ENCODE measurements around the gene ITPKC.
A peak's percentile ranks its signal among the peaks of the same experiment; 100 is the strongest.

The ITPKC gene

GRCh38 chr19:40716482-40717324, at the start of gene ITPKC, which contains the start of gene COQ8B:
Gene ITPKC (plus strand): TSS chr19:40717112. CDS start chr19:40717136, 24 bp downstream.
Gene COQ8B (minus strand): TSS chr19:40716886. CDS start chr19:40714632, 2,254 bp downstream.
- Mint-ChIP-seq H3K27ac (peak within 1 kb of the TSS; percentile 97), H3K4me1 (ENCODE audit: low read depth) (peaks cover 46% of the 10 kb centered on the region), H3K36me3 (ENCODE audit: low read depth) (peaks cover 9% of the 10 kb centered on the region), H3K9me3 (no peaks in the 10 kb centered on the region), H3K4me3 (peak within 1 kb of the TSS; percentile 85), H3K27me3 (ENCODE audit: low read depth) (no peaks in the 10 kb centered on the region)
- DNase-seq (ENCODE audit: low spot score): peak; percentile 99

GRCh38 chr19:40667602-40668001, 49.3 kb upstream of the ITPKC start:
- H3K4me3 Mint-ChIP-seq: no peak overlapping the region
- H3K36me3 Mint-ChIP-seq (ENCODE audit: low read depth): peaks cover 19% of the 10 kb centered on the region
- H3K4me1 Mint-ChIP-seq (ENCODE audit: low read depth): peaks cover 6% of the 10 kb centered on the region
- no peaks in the 10 kb centered on the region for H3K27me3 Mint-ChIP-seq (ENCODE audit: low read depth)
- H3K27ac Mint-ChIP-seq: no peak overlapping the region
- H3K9me3 Mint-ChIP-seq: no peaks in the 10 kb centered on the region
- no peak for DNase-seq (ENCODE audit: low spot score)

GRCh38 chr19:40668991-40669614, 47.8 kb upstream of the ITPKC start:
- Mint-ChIP-seq H3K4me3 (no peak overlapping the region), H3K27ac (no peak overlapping the region), H3K36me3 (ENCODE audit: low read depth) (peaks cover 19% of the 10 kb centered on the region), H3K27me3 (ENCODE audit: low read depth) (no peaks in the 10 kb centered on the region), H3K9me3 (no peaks in the 10 kb centered on the region), H3K4me1 (ENCODE audit: low read depth) (peaks cover 2% of the 10 kb centered on the region)
- no peak for DNase-seq (ENCODE audit: low spot score)

DNA sequence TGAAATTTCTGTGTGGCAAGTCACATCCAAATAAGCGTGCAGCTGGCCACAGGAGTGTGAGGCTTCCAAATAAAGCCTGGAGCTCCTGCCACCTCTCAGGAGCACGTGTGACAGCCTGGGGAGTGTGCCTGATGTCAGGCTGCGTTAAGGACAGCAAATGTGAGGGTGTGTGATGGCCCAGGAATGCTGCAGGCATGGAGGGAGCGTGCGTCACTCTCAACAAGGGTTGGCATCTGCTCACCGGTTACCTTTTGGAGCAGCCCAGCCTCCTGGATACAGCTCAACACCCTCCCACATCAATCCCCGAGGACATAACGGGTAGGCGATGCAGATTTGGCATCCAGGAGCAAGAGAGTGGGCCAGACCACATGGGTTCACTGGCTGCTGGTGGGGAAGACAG, 45.5 kb upstream of the ITPKC start:
- DNase-seq (ENCODE audit: low spot score): no peak
- H3K36me3 Mint-ChIP-seq (ENCODE audit: low read depth): peaks cover 19% of the 10 kb centered on the region
- H3K27ac Mint-ChIP-seq: no peak overlapping the region
- no peaks in the 10 kb centered on the region for H3K9me3 Mint-ChIP-seq
- H3K27me3 Mint-ChIP-seq (ENCODE audit: low read depth): no peaks in the 10 kb centered on the region
- H3K4me1 Mint-ChIP-seq (ENCODE audit: low read depth): peaks cover 2% of the 10 kb centered on the region
- H3K4me3 Mint-ChIP-seq: no peak overlapping the region

GRCh38 chr19:40672038-40672437, 44.9 kb upstream of the ITPKC start:
- H3K27me3 Mint-ChIP-seq (ENCODE audit: low read depth): no peaks in the 10 kb centered on the region
- DNase-seq (ENCODE audit: low spot score): no peak
- no peak overlapping the region for H3K4me3 Mint-ChIP-seq
- no peak overlapping the region for H3K27ac Mint-ChIP-seq
- no peaks in the 10 kb centered on the region for H3K9me3 Mint-ChIP-seq
- H3K4me1 Mint-ChIP-seq (ENCODE audit: low read depth): no peaks in the 10 kb centered on the region
- H3K36me3 Mint-ChIP-seq (ENCODE audit: low read depth): peaks cover 18% of the 10 kb centered on the region

- peaks cover 18% of the 10 kb centered on the region for H3K36me3 Mint-ChIP-seq (ENCODE audit: low read depth)
- no peaks in the 10 kb centered on the region for H3K4me1 Mint-ChIP-seq (ENCODE audit: low read depth)
- H3K4me3 Mint-ChIP-seq: no peak overlapping the region
These were observed 44.2 kb upstream of the ITPKC start for GRCh38 chr19:40672573-40673299.

DNA sequence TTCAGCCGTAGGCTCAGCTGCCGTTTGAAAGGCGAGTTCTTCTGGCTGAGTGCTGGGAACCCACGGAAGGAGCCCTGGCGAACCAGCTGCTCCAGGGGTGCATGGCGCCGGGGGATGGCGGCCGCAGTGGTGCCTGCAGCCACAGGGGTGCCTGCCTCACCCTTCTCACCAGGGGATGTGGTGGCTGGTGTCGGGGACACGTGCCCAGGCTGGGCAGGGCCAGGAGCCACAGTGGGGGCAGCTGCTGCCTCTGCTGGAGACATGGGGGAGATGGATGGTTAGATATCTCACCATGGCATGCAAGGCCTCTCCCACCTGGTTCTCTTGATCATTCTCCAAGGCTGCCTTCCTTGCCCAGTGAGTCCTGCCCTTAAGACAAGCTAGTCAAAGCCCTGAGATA, 43.5 kb upstream of the ITPKC start:
- Mint-ChIP-seq H3K4me3 (no peak overlapping the region), H3K4me1 (ENCODE audit: low read depth) (no peaks in the 10 kb centered on the region)

More at GRCh38 chr19:40672573-40673299, 44.2 kb upstream of the ITPKC start:
- no peak for DNase-seq (ENCODE audit: low spot score)
- no peaks in the 10 kb centered on the region for H3K27me3 Mint-ChIP-seq (ENCODE audit: low read depth)
- H3K9me3 Mint-ChIP-seq: no peaks in the 10 kb centered on the region
- no peak overlapping the region for H3K27ac Mint-ChIP-seq

GRCh38 chr19:40674291-40674690, 42.6 kb upstream of the ITPKC start:
- no peaks in the 10 kb centered on the region for H3K27me3 Mint-ChIP-seq (ENCODE audit: low read depth)
- DNase-seq (ENCODE audit: low spot score): no peak

More for the DNA sequence above, 43.5 kb upstream of the ITPKC start:
- Mint-ChIP-seq H3K27me3 (ENCODE audit: low read depth) (no peaks in the 10 kb centered on the region), H3K27ac (no peak overlapping the region), H3K36me3 (ENCODE audit: low read depth) (peaks cover 19% of the 10 kb centered on the region), H3K9me3 (no peaks in the 10 kb centered on the region)
- DNase-seq (ENCODE audit: low spot score): no peak

GRCh38 chr19:40677156-40677555, 39.8 kb upstream of the ITPKC start:
- no peaks in the 10 kb centered on the region for H3K27me3 Mint-ChIP-seq (ENCODE audit: low read depth)
- H3K36me3 Mint-ChIP-seq (ENCODE audit: low read depth): peaks cover 3% of the 10 kb centered on the region
- DNase-seq (ENCODE audit: low spot score): no peak
- H3K4me3 Mint-ChIP-seq: no peak overlapping the region
- no peak overlapping the region for H3K27ac Mint-ChIP-seq
- no peaks in the 10 kb centered on the region for H3K4me1 Mint-ChIP-seq (ENCODE audit: low read depth)
- H3K9me3 Mint-ChIP-seq: no peaks in the 10 kb centered on the region

More at GRCh38 chr19:40674291-40674690, 42.6 kb upstream of the ITPKC start:
- H3K27ac Mint-ChIP-seq: no peak overlapping the region
- peaks cover 16% of the 10 kb centered on the region for H3K36me3 Mint-ChIP-seq (ENCODE audit: low read depth)
- H3K4me3 Mint-ChIP-seq: no peak overlapping the region
- no peaks in the 10 kb centered on the region for H3K4me1 Mint-ChIP-seq (ENCODE audit: low read depth)
- no peaks in the 10 kb centered on the region for H3K9me3 Mint-ChIP-seq

GRCh38 chr19:40681039-40681438, 35.9 kb upstream of the ITPKC start:
- Mint-ChIP-seq H3K4me3 (no peak overlapping the region), H3K36me3 (ENCODE audit: low read depth) (peaks cover 5% of the 10 kb centered on the region), H3K27me3 (ENCODE audit: low read depth) (no peaks in the 10 kb centered on the region), H3K9me3 (no peaks in the 10 kb centered on the region), H3K4me1 (ENCODE audit: low read depth) (no peaks in the 10 kb centered on the region), H3K27ac (no peak overlapping the region)
- DNase-seq (ENCODE audit: low spot score): no peak

- Mint-ChIP-seq H3K27me3 (ENCODE audit: low read depth) (no peaks in the 10 kb centered on the region), H3K36me3 (ENCODE audit: low read depth) (peaks cover 7% of the 10 kb centered on the region), H3K27ac (no peak overlapping the region), H3K4me1 (ENCODE audit: low read depth) (no peaks in the 10 kb centered on the region), H3K4me3 (no peak overlapping the region), H3K9me3 (no peaks in the 10 kb centered on the region)
- DNase-seq (ENCODE audit: low spot score): no peak
These were observed 34.4 kb upstream of the ITPKC start for GRCh38 chr19:40682431-40682964.

- Mint-ChIP-seq H3K9me3 (no peaks in the 10 kb centered on the region), H3K27me3 (ENCODE audit: low read depth) (no peaks in the 10 kb centered on the region), H3K4me3 (no peak overlapping the region), H3K36me3 (ENCODE audit: low read depth) (peaks cover 6% of the 10 kb centered on the region), H3K4me1 (ENCODE audit: low read depth) (no peaks in the 10 kb centered on the region), H3K27ac (no peak overlapping the region)
- DNase-seq (ENCODE audit: low spot score): no peak
These were observed 33.5 kb upstream of the ITPKC start for GRCh38 chr19:40683437-40683836.

GRCh38 chr19:40684280-40684679, 32.6 kb upstream of the ITPKC start:
- H3K9me3 Mint-ChIP-seq: no peaks in the 10 kb centered on the region
- no peaks in the 10 kb centered on the region for H3K4me1 Mint-ChIP-seq (ENCODE audit: low read depth)
- no peak for DNase-seq (ENCODE audit: low spot score)
- no peak overlapping the region for H3K4me3 Mint-ChIP-seq
- peaks cover 4% of the 10 kb centered on the region for H3K36me3 Mint-ChIP-seq (ENCODE audit: low read depth)
- H3K27ac Mint-ChIP-seq: no peak overlapping the region
- H3K27me3 Mint-ChIP-seq (ENCODE audit: low read depth): no peaks in the 10 kb centered on the region
